Esophagus squamous epithelium (tissue), 4 donors: ENCODE data around the gene GALNT17.

Source experiments
- POLR2A ChIP-seq, 4 donors: fragments of 450-650 bp; IDR thresholded peaks; one replicate each; pipeline ENCODE4 v1.6.1; 2017; ENCODE audit warnings: antibody characterized with exemption in 4 of 4, mild to moderate bottlenecking in 4 of 4, moderate library complexity in 3 of 4
- TF ChIP-seq, protein P1 (sequence below), 6 experiments: fragments of 450-650 bp in 4 of 6; fragments of 200-600 bp in 2 of 6; sonication (generic) in 2 of 6; IDR thresholded peaks; one replicate each; pipeline ENCODE4 v1.5.1; 2016 to 2019; ENCODE audit warnings: antibody characterized with exemption in 6 of 6, mild to moderate bottlenecking in 4 of 6, moderate library complexity in 4 of 6

DNA sequence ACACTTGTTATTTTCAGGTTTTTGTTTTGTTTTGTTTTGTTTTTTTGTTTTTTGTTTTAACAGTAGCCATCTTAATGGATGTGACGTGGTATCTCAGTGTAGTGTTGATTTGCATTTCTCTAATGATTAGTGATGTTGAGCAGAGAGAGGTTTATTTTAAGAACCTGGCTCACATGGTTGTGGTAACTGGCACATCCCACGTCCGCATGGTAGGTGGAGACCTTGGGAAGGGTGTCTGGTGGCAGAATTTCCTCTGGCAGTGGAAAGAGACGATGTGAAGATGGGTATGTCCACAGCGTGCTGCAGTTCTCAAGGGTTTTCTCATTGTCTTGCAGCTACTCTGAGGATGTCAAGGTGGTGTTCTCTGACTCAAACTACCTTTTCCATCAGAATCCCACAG lies 252.2 kb downstream of the GALNT17 start:
- TF ChIP-seq, protein P1, sequence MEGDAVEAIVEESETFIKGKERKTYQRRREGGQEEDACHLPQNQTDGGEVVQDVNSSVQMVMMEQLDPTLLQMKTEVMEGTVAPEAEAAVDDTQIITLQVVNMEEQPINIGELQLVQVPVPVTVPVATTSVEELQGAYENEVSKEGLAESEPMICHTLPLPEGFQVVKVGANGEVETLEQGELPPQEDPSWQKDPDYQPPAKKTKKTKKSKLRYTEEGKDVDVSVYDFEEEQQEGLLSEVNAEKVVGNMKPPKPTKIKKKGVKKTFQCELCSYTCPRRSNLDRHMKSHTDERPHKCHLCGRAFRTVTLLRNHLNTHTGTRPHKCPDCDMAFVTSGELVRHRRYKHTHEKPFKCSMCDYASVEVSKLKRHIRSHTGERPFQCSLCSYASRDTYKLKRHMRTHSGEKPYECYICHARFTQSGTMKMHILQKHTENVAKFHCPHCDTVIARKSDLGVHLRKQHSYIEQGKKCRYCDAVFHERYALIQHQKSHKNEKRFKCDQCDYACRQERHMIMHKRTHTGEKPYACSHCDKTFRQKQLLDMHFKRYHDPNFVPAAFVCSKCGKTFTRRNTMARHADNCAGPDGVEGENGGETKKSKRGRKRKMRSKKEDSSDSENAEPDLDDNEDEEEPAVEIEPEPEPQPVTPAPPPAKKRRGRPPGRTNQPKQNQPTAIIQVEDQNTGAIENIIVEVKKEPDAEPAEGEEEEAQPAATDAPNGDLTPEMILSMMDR (IDR thresholded peaks at IDR 0.05): no peak
- no peak for TF ChIP-seq POLR2A (IDR thresholded peaks at IDR 0.05)
